Nephron (organoid): ENCODE measurements around the gene CCDC74B.
A peak's percentile ranks its signal among the peaks of the same experiment; 100 is the strongest.
"Not testable (repeated sequence)": the region's sequence is repeated elsewhere in the genome, so short reads cannot be mapped to it uniquely, and the experiment has no call there.

Source experiments
- H3K27ac Mint-ChIP-seq, 3 experiments: 2 replicates each; pipeline ENCODE4 v1.8.0; 2020; ENCODE audit warnings: mixed read lengths in 3 of 3, mild to moderate bottlenecking in 2 of 3, moderate library complexity in 1 of 3
- H3K27me3 Mint-ChIP-seq: 2 replicates; pipeline ENCODE4 v1.8.0; 2021; ENCODE audit warnings: low read depth, mild to moderate bottlenecking, moderate library complexity, mixed read lengths
- H3K36me3 Mint-ChIP-seq: 2 replicates; pipeline ENCODE4 v1.8.0; 2020; ENCODE audit warnings: low read depth, mixed read lengths
- H3K4me1 Mint-ChIP-seq: 2 replicates; pipeline ENCODE4 v1.8.0; 2020; ENCODE audit warnings: mixed read lengths
- H3K4me3 Mint-ChIP-seq, 3 experiments: 2 replicates each; pipeline ENCODE4 v1.8.0; 2020; ENCODE audit warnings: mild to moderate bottlenecking in 3 of 3, mixed read lengths in 3 of 3, moderate library complexity in 2 of 3
- H3K9me3 Mint-ChIP-seq: 2 replicates; pipeline ENCODE4 v1.8.0; 2020; ENCODE audit warnings: mixed read lengths
- TF ChIP-seq, protein P1 (sequence below), 3 experiments: fragments of 200-600 bp; sonication (generic); IDR thresholded peaks; one replicate each; pipeline ENCODE4 v1.5.0; 2021; ENCODE audit warnings: antibody characterized with exemption in 3 of 3; ENCODE audit not compliant: unreplicated experiment in 3 of 3

CCDC74B gene

DNA sequence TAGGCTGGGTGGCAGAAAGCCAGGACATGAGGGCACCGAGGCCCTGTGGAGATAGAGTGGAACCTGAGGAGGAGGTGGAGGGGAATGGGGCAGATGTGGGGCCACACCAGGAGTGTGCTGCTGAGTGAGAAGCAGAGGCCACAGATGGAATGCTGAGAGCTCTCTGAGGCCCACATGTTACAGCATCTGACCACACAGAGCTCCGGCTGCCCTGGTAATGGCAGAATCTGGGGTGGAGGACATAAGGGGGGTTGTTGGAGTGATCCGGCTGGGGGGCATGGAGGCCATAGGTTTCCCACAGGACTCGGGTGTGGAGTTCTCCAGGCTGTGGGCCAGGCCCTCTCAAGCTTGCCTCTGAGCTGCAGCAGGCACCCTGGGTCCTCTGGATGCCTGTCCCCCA is 41.0 kb upstream of the CCDC74B start:
- Mint-ChIP-seq H3K27me3 (no peaks in the 10 kb centered on the region), H3K27ac (no peak overlapping the region), H3K36me3 (no peaks in the 10 kb centered on the region), H3K4me3 (peak overlapping the region in 2 of 3 experiments; percentile 40 to 48), H3K4me1 (peaks cover 6% of the 10 kb centered on the region), H3K9me3 (no peaks in the 10 kb centered on the region)
- TF ChIP-seq, protein P1, sequence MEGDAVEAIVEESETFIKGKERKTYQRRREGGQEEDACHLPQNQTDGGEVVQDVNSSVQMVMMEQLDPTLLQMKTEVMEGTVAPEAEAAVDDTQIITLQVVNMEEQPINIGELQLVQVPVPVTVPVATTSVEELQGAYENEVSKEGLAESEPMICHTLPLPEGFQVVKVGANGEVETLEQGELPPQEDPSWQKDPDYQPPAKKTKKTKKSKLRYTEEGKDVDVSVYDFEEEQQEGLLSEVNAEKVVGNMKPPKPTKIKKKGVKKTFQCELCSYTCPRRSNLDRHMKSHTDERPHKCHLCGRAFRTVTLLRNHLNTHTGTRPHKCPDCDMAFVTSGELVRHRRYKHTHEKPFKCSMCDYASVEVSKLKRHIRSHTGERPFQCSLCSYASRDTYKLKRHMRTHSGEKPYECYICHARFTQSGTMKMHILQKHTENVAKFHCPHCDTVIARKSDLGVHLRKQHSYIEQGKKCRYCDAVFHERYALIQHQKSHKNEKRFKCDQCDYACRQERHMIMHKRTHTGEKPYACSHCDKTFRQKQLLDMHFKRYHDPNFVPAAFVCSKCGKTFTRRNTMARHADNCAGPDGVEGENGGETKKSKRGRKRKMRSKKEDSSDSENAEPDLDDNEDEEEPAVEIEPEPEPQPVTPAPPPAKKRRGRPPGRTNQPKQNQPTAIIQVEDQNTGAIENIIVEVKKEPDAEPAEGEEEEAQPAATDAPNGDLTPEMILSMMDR (IDR thresholded peaks at IDR 0.05; ENCODE audit: unreplicated experiment in 3 of 3) = no peak

DNA sequence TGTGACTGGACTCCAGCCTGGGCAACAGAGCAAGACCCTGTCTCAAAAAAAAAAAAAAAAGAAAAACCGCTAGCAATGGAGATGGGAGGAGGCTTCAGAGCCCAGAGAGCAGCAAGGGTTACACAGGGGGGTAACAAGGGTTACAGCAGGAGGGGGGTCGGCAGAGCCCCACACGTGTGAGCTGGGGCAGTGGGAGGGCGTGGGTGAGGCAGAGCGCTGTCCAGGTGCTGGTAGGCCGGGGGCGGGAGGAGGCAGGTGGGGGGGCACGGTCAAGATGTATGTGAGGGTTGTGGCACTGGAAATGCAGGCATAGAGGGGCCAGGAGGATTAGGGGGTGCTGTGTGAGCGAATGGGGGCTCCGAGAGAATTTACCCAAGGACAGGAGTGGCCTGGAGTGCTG is 40.5 kb upstream of the CCDC74B start:
- H3K4me3 Mint-ChIP-seq = peak overlapping the region; percentile 40 to 59 (median 48)
- H3K36me3 Mint-ChIP-seq = no peaks in the 10 kb centered on the region
- no peaks in the 10 kb centered on the region for H3K27me3 Mint-ChIP-seq
- H3K27ac Mint-ChIP-seq = no peak overlapping the region
- H3K4me1 Mint-ChIP-seq = peaks cover 8% of the 10 kb centered on the region
- TF ChIP-seq, protein P1 (IDR thresholded peaks at IDR 0.05; ENCODE audit: unreplicated experiment in 3 of 3) = no peak
- H3K9me3 Mint-ChIP-seq = no peaks in the 10 kb centered on the region

DNA sequence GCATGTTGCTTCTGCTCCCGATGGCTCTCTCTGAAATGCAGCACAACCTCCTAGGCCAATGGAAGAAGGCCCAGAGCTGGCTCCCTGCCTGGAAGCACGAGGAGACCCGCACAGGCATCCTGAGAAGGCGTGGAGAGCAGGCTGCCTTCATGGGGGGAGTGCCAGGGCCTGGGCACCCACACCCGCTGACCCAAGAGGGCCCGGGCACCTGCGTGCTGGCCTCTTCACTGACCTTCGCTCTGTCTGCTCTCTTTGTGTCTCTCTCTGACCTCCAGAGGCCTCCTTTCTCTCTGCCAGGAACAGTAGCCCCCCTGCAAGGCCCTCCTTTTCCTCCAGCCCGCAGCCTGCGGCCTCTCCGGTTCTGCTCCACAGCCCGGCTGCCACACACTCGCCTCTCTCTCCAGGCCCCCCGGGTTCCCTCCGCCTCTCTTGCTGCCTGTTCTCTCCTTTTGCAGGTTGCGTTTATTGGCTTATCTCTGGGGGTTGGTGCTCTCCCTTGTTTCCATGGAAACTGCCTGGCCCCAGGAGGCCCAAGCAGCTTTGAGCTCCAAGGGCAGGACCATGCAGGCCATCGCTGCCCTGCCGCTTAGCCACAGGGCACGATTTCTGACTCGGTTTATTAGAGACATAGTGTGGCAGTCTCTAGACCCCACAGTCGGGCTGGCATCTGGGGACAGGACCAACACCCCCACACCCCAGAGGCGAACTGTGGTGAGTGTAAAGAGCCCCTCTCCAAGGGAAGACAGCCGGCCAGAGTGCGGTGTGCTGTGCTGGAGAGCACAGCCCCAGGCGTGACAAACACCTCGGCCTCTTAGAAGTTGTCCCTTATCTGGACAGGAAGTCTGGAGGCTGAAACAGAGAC is 38.8 kb upstream of the CCDC74B start:
- TF ChIP-seq, protein P1 (IDR thresholded peaks at IDR 0.05; ENCODE audit: unreplicated experiment in 3 of 3) = no peak
- Mint-ChIP-seq H3K9me3 (no peaks in the 10 kb centered on the region), H3K4me1 (peaks cover 8% of the 10 kb centered on the region), H3K27me3 (no peaks in the 10 kb centered on the region), H3K4me3 (peak overlapping the region; percentile 84 to 86 (median 86)), H3K36me3 (no peaks in the 10 kb centered on the region), H3K27ac (peak overlapping the region; percentile 74 to 85 (median 77))

DNA sequence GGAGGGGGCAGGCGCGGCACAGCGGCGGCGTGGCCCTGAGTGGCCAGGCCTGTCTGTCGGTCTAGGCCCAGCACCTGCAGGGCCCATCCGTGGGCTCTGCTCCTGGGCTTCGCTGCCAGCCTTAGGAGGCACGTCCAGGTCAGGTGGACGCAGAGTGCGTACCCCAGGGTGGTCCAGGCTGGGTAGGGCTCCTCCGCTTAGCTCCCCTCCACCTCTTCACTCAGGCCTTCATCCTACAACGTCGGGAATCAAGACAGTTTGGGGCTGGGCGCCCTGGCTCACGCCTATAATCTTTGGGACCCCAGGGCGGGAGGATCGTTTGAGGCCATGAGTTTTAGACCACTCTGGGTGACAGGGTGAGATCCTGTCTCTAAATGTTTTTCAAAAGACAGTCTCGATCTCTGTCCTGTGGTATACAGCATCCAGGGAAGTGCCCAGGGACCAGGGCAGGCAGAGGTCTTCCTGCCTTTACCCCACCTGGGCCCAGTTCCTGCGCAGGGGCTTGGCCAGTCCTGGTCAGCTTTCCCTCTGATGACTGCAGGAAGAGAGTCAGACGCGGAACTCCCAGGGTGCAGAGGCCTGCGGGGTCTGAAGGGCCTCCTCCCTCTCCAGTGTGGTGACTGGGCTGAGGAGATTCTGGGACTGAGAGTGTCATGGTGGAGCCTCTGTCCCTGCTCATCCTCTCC is 38.1 kb upstream of the CCDC74B start:
- H3K9me3 Mint-ChIP-seq, H3K4me1 Mint-ChIP-seq, H3K27me3 Mint-ChIP-seq, H3K36me3 Mint-ChIP-seq: not testable (repeated sequence)
- Mint-ChIP-seq H3K27ac (peak overlapping the region; percentile 74 to 85 (median 77)), H3K4me3 (peak overlapping the region; percentile 84 to 86 (median 86))

DNA sequence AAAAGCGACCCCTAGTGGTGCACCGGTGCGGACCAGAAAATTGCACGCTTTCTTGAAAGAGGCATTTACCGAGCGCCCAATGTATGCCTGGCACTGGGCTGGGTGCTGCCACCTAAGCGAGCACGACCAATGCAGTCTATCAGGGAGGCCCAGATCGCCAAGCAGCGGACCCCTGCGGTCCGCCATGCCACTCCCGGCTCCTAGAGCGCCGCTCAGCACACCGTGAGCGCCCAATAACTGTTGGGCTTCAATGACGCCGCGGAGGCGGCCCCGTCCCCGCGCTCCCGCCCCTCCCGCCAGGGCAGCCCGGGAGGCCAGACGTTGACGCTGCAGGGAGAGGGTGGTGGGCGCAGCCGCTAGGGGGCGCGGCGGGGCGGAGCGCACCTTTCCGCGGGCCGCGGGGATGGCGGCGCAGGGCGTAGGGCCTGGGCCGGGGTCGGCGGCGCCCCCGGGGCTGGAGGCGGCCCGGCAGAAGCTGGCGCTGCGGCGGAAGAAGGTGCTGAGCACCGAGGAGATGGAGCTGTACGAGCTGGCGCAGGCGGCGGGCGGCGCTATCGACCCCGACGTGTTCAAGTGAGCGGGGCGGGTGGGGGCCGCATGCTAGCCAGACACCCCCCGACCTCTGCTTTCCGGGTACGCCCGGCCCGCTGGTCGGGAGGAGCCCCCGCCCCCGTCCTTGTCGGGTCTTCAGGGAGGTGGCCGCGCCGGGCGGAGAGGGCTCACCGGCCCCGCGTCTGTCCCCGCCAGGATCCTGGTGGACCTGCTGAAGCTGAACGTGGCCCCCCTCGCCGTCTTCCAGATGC is 37.2 kb upstream of the CCDC74B start, which contains the start of gene MZT2B:
Gene MZT2B (plus strand): TSS at position 383 of the 803 bp plus-strand sequence. CDS start 21 bp downstream, at position 404.
- Mint-ChIP-seq H3K4me3 (peak within 1 kb of the TSS; percentile 93 to 96 (median 94)), H3K27ac (peak within 1 kb of the TSS; percentile 84 to 91 (median 90))
- H3K9me3 Mint-ChIP-seq, H3K27me3 Mint-ChIP-seq, H3K36me3 Mint-ChIP-seq, H3K4me1 Mint-ChIP-seq: not testable (repeated sequence)
- TF ChIP-seq, protein P1 (IDR thresholded peaks at IDR 0.05; ENCODE audit: unreplicated experiment in 3 of 3) = peak; percentile 85 to 88 (median 85)
